ENCODE measurements around the gene SRGN. TPM values are rescaled to one million over a fixed set of nuclear protein-coding genes. Genes with fewer than 3 reads are reported as not detected.
A peak's percentile ranks its signal among the peaks of the same experiment; 100 is the strongest.

Gene SRGN
- total and polyA plus RNA-seq, 2 of the 13 experiments (the other 11 are each of a cell fraction or from before 2014, with no cell fraction given) = 0.09 TPM; not detected in 1

DNA sequence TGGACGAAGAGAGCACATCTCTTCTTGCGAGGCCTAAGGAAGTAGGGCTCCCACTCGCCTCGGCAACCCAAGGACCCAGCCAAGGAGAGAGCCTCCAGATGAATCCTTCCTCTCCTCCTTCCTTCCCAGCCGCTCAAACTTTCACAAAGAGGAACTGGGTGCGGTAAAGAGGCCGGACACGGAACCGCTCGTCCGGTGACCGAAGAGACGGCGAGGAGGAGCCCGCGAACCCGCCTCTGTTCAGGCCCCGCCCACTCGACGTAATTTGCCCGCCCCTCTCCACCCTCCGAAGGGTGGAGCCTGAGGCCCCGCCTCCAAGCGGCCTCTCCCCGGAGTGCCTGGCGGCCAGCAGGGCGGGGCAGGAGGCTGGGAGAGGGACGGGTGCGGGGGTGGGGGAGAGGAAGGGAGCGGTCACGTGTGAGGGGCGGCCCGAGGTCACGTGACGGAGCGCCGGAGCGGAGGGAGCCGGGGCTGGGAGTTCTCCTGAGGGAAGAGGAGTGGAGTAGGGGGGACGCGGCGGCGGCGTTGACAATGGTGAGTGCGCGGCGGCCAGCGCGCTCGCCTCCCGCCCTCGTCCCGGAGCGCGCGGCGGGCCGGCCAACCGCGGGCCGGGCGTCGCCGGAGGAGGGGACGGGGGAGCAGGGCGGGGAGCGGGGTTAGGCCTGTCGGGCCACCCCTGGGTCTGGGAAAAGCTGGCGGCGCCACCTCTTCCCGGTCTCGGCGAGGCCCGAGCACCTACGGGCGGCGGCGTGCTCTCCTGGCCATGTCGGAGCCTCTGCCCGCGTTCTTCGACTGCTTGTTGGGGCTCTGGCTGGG lies 36.1 kb downstream of the SRGN start, which contains the start of gene VPS26A (continued):
- TF ChIP-seq, protein P1, sequence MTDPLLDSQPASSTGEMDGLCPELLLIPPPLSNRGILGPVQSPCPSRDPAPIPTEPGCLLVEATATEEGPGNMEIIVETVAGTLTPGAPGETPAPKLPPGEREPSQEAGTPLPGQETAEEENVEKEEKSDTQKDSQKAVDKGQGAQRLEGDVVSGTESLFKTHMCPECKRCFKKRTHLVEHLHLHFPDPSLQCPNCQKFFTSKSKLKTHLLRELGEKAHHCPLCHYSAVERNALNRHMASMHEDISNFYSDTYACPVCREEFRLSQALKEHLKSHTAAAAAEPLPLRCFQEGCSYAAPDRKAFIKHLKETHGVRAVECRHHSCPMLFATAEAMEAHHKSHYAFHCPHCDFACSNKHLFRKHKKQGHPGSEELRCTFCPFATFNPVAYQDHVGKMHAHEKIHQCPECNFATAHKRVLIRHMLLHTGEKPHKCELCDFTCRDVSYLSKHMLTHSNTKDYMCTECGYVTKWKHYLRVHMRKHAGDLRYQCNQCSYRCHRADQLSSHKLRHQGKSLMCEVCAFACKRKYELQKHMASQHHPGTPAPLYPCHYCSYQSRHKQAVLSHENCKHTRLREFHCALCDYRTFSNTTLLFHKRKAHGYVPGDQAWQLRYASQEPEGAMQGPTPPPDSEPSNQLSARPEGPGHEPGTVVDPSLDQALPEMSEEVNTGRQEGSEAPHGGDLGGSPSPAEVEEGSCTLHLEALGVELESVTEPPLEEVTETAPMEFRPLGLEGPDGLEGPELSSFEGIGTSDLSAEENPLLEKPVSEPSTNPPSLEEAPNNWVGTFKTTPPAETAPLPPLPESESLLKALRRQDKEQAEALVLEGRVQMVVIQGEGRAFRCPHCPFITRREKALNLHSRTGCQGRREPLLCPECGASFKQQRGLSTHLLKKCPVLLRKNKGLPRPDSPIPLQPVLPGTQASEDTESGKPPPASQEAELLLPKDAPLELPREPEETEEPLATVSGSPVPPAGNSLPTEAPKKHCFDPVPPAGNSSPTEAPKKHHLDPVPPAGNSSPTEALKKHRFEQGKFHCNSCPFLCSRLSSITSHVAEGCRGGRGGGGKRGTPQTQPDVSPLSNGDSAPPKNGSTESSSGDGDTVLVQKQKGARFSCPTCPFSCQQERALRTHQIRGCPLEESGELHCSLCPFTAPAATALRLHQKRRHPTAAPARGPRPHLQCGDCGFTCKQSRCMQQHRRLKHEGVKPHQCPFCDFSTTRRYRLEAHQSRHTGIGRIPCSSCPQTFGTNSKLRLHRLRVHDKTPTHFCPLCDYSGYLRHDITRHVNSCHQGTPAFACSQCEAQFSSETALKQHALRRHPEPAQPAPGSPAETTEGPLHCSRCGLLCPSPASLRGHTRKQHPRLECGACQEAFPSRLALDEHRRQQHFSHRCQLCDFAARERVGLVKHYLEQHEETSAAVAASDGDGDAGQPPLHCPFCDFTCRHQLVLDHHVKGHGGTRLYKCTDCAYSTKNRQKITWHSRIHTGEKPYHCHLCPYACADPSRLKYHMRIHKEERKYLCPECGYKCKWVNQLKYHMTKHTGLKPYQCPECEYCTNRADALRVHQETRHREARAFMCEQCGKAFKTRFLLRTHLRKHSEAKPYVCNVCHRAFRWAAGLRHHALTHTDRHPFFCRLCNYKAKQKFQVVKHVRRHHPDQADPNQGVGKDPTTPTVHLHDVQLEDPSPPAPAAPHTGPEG (CRISPR knock-in tag; IDR thresholded peaks at IDR 0.05) = no peak
- TF ChIP-seq NFYC (CRISPR knock-in tag; IDR thresholded peaks at IDR 0.05) (no peak), PTBP1 (IDR thresholded peaks at IDR 0.05; ENCODE audit: low read depth, low read length, poor library complexity, severe bottlenecking) (no peak), SPEN (CRISPR knock-in tag; IDR thresholded peaks at IDR 0.05; ENCODE audit: low read depth) (no peak; the same call in none of the 2 replicates), ZFP62 (CRISPR knock-in tag; IDR thresholded peaks at IDR 0.05) (no peak), HMG20A (CRISPR knock-in tag; IDR thresholded peaks at IDR 0.05; ENCODE audit: borderline replicate concordance) (no peak), CREM (IDR thresholded peaks at IDR 0.05) (peak; percentile 52), CREM (CRISPR knock-in tag; IDR thresholded peaks at IDR 0.05) (no peak), ZFP82 (CRISPR knock-in tag; IDR thresholded peaks at IDR 0.05; ENCODE audit: borderline replicate concordance) (no peak)
- TF ChIP-seq, protein P2, sequence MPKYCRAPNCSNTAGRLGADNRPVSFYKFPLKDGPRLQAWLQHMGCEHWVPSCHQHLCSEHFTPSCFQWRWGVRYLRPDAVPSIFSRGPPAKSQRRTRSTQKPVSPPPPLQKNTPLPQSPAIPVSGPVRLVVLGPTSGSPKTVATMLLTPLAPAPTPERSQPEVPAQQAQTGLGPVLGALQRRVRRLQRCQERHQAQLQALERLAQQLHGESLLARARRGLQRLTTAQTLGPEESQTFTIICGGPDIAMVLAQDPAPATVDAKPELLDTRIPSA (CRISPR knock-in tag; IDR thresholded peaks at IDR 0.05; ENCODE audit: borderline replicate concordance) = no peak
- TF ChIP-seq, protein P3, sequence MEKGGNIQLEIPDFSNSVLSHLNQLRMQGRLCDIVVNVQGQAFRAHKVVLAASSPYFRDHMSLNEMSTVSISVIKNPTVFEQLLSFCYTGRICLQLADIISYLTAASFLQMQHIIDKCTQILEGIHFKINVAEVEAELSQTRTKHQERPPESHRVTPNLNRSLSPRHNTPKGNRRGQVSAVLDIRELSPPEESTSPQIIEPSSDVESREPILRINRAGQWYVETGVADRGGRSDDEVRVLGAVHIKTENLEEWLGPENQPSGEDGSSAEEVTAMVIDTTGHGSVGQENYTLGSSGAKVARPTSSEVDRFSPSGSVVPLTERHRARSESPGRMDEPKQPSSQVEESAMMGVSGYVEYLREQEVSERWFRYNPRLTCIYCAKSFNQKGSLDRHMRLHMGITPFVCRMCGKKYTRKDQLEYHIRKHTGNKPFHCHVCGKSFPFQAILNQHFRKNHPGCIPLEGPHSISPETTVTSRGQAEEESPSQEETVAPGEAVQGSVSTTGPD (CRISPR knock-in tag; IDR thresholded peaks at IDR 0.05) = no peak
- TF ChIP-seq, protein P4, sequence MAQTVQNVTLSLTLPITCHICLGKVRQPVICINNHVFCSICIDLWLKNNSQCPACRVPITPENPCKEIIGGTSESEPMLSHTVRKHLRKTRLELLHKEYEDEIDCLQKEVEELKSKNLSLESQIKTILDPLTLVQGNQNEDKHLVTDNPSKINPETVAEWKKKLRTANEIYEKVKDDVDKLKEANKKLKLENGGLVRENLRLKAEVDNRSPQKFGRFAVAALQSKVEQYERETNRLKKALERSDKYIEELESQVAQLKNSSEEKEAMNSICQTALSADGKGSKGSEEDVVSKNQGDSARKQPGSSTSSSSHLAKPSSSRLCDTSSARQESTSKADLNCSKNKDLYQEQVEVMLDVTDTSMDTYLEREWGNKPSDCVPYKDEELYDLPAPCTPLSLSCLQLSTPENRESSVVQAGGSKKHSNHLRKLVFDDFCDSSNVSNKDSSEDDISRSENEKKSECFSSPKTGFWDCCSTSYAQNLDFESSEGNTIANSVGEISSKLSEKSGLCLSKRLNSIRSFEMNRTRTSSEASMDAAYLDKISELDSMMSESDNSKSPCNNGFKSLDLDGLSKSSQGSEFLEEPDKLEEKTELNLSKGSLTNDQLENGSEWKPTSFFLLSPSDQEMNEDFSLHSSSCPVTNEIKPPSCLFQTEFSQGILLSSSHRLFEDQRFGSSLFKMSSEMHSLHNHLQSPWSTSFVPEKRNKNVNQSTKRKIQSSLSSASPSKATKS (CRISPR knock-in tag; IDR thresholded peaks at IDR 0.05) = no peak
- TF ChIP-seq, protein P5, sequence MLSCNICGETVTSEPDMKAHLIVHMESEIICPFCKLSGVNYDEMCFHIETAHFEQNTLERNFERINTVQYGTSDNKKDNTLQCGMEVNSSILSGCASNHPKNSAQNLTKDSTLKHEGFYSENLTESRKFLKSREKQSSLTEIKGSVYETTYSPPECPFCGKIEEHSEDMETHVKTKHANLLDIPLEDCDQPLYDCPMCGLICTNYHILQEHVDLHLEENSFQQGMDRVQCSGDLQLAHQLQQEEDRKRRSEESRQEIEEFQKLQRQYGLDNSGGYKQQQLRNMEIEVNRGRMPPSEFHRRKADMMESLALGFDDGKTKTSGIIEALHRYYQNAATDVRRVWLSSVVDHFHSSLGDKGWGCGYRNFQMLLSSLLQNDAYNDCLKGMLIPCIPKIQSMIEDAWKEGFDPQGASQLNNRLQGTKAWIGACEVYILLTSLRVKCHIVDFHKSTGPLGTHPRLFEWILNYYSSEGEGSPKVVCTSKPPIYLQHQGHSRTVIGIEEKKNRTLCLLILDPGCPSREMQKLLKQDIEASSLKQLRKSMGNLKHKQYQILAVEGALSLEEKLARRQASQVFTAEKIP (CRISPR knock-in tag; IDR thresholded peaks at IDR 0.05; ENCODE audit: borderline replicate concordance) = no peak
- TF ChIP-seq, protein P6, sequence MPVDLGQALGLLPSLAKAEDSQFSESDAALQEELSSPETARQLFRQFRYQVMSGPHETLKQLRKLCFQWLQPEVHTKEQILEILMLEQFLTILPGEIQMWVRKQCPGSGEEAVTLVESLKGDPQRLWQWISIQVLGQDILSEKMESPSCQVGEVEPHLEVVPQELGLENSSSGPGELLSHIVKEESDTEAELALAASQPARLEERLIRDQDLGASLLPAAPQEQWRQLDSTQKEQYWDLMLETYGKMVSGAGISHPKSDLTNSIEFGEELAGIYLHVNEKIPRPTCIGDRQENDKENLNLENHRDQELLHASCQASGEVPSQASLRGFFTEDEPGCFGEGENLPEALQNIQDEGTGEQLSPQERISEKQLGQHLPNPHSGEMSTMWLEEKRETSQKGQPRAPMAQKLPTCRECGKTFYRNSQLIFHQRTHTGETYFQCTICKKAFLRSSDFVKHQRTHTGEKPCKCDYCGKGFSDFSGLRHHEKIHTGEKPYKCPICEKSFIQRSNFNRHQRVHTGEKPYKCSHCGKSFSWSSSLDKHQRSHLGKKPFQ (CRISPR knock-in tag; IDR thresholded peaks at IDR 0.05; ENCODE audit: insufficient replicate concordance) = peak; percentile 60
